OCI-LY1 (cell line): ENCODE data around the gene HMGA1.

Experiments used
- EZH2 ChIP-seq: fragments of 200-600 bp; sonication (generic), shearing (Covaris generic); IDR thresholded peaks from 2 replicates; pipeline ENCODE4 v1.8.0; 2017; ENCODE audit warnings: borderline replicate concordance, mixed run types, mild to moderate bottlenecking, antibody characterized with exemption, low read length, moderate library complexity, mixed read lengths
- TF ChIP-seq, protein P1 (sequence below): fragments of 200-600 bp; sonication (generic), shearing (Covaris generic); IDR thresholded peaks from 2 replicates; pipeline ENCODE4 v1.5.1; 2017; ENCODE audit warnings: mild to moderate bottlenecking, antibody characterized with exemption, low read length, moderate library complexity, mixed read lengths

DNA sequence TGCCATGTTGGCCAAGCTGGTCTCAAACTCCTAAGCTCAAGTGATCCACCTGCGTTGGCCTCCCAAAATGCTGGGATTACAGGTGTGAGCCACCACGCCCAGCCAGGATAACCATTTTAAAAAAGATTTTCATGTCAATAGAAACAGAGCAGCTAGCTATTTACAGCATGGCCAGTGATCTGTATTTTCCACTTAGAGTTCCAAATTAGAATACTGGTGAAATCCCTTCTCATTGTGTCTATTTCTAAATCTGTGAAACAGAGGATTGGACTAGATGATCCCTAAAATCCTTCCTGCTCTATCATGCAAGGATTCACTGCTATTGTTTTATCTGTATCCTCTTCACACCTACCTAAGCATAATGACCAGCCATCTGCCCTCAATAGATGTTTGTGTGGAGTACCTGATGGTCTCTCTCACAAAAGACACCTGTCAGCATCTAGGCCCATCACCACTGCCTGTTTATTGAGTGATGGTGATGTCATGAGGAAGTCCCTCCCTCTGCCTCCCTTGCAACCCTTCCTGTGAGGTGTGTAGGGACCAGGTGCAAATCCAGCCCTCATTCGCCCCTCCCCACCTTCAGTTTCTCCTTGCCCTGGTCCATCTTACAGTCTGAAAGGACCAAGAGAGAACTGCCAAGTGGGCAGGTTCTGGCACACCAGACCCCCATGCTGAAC is 38.6 kb downstream of the HMGA1 start:
- TF ChIP-seq, protein P1, sequence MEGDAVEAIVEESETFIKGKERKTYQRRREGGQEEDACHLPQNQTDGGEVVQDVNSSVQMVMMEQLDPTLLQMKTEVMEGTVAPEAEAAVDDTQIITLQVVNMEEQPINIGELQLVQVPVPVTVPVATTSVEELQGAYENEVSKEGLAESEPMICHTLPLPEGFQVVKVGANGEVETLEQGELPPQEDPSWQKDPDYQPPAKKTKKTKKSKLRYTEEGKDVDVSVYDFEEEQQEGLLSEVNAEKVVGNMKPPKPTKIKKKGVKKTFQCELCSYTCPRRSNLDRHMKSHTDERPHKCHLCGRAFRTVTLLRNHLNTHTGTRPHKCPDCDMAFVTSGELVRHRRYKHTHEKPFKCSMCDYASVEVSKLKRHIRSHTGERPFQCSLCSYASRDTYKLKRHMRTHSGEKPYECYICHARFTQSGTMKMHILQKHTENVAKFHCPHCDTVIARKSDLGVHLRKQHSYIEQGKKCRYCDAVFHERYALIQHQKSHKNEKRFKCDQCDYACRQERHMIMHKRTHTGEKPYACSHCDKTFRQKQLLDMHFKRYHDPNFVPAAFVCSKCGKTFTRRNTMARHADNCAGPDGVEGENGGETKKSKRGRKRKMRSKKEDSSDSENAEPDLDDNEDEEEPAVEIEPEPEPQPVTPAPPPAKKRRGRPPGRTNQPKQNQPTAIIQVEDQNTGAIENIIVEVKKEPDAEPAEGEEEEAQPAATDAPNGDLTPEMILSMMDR = no peak
- no peak for TF ChIP-seq EZH2
